Measurements from ENCODE around the gene GAL3ST2.

GRCh38 chr2:241851325-241852115 lies 74.9 kb downstream of the GAL3ST2 start:
- TF ChIP-seq CTCF (IDR thresholded peaks at IDR 0.05; ENCODE audit: low read depth, low read length, poor library complexity, severe bottlenecking), result no peak
- TF ChIP-seq EZH2phosphoT487 (IDR thresholded peaks at IDR 0.05; ENCODE audit: borderline replicate concordance, low read length), result no peak

Data from DOHH2 (cell line).